GM23248 (cell line): ENCODE measurements around the gene UBE3B.

Experiments used
- EZH2 ChIP-seq: fragments of 200-600 bp; sonication (generic); IDR thresholded peaks from 2 replicates; pipeline ENCODE4 v1.6.1; 2018; ENCODE audit warnings: antibody characterized with exemption, mild to moderate bottlenecking; ENCODE audit not compliant: insufficient read depth, poor library complexity, severe bottlenecking
- EZH2phosphoT487 ChIP-seq: fragments of 200-600 bp; sonication (generic); IDR thresholded peaks from 2 replicates; pipeline ENCODE4 v1.6.1; 2018; ENCODE audit warnings: antibody characterized with exemption, moderate library complexity, mild to moderate bottlenecking, low read depth; ENCODE audit not compliant: insufficient read depth

DNA sequence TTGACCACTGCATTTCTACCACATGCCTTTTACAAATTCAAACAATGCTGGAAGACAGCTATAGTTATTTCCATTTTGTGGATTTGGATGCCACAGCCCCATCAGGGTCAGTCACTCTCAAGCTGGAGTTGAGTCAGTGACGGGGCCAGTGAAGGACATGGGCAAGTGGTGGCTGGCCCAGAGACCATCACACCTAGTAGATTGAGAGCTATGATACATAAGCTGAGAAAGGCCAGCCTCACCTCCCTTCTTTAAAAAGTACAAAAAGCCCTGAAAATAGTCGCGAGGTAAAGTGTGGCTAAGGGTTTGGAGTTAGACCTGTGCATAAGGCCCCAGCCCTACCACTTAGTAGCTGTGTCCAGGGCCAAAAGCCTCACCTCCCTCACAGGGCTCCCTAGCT lies 4.4 kb upstream of the UBE3B start:
- TF ChIP-seq EZH2 (no peak), EZH2phosphoT487 (no peak)
